Left kidney (tissue), 2 donors: Measurements from ENCODE around the gene HSF4. TPM values are rescaled to one million over a fixed set of nuclear protein-coding genes. Genes with fewer than 3 reads are reported as not detected.
A peak's percentile ranks its signal among the peaks of the same experiment; 100 is the strongest.

Source experiments
- DNase-seq: peaks from one replicate; pipeline ENCODE4 v3.0.0-alpha.2; 2013
- polyA plus RNA-seq: library from polyadenylated mRNA; unstranded; fragments of 120-200 nt; gene quantifications from one replicate; pipeline ENCODE4 v1.2.1, GENCODE V29; 2013; ENCODE audit not compliant: insufficient read length

Gene HSF4
- polyA plus RNA-seq, 1 donor = 1.5 TPM

DNA sequence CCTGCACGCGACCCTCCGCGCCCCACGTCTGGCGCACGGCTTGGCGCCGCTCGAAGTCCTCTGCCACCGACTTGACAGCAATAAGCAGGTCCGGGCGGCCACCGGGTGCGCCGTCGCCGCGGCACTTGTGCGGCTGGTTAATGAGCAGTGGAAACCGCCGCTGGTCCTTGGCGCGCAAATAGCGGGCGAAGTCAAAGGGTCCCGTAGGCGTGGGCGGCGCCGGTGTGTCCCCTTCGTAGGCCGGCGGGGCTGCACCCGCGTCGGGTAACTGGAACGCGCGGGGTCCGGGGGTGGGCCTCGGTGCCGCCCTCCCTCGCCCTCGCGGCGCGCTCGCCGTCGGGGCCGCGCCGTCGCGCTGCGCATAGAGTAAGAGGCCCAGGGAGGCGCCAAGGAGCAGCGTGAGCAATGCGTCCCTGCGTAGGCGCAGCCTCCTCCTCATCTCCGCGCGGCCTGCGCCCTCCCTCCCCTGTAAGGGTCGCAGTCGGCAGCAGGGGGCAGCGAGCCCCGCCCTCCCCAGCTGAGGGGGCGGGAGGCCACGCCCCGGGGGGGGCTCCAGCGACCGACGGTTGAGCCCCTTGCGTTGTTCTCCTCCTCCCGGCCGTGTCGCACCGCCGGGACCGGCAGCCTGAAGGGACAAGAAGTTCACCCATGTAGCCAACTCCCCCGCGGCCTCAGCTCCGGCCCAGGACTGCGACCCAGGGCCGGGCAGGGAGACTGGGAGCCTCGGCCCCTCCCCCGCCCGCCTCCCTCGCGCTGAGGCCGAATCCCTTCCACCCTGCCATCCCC lies 14.3 kb upstream of the HSF4 start:
- DNase-seq = peak; percentile 69

DNA sequence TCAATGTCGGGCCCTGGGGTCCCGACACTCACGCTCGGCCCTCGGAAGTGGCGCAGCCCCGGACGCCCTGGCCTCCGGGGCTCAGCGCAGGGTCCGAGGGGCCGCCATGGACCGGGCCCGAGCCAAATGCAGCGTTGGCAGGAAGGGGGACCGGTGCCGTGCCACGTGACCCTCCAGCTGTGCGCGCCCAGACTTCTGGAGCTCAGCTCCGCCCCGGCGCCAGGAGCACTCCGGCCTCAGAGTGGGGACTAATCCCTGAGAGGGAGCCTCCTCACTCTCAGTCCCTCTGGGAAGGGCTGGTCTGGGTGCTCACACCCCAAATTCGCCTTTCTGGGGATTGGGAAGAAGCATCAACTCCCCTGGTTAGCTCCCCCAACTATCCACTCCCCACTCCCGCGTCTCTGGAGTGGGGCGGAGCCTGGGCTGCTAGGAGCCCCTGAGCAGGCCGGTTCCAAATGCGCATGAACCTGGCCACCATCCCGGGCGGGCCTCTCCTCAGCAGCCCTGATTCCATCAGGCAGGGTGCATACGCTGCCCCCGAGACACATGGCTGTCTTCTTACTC lies 13.6 kb upstream of the HSF4 start, which contains the start of gene B3GNT9:
Gene B3GNT9, minus strand, starts transcription at position 166 of the 564 bp plus-strand sequence. CDS start 513 bp downstream, outside the sequence.
- peak; percentile 70 for DNase-seq

DNA sequence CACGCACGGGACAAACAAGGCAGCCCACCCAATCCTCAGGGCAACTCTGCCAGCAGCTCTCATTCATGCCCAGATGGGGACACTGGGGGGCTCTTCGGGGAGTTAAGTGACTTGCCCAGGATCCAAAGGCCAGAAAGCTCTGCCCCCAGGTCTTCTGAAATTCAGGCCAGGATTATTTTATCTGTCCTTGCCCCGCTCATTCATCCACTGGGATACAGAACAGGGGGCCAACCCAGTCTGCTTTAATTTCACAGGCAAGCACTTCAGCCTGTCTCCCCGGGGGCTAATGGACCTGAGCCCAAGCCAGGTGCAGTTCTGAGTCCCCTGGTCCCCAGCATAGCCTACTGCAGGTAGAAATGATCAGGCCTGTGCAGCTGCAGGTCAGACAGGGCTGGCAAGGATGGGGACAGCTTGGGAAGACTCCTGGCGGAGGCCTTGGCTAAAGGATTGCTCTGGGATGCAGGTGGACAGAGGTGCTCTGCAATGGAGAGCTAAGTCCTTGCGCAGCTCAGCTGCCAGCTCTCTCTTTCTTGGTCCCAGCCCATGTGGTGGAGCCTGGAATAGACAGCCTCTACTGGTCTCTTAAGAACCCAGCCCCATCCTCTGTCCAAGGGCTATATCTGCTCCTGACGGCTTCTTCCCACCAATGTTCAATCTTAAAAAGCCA lies 13.0 kb upstream of the HSF4 start:
- DNase-seq = no peak

DNA sequence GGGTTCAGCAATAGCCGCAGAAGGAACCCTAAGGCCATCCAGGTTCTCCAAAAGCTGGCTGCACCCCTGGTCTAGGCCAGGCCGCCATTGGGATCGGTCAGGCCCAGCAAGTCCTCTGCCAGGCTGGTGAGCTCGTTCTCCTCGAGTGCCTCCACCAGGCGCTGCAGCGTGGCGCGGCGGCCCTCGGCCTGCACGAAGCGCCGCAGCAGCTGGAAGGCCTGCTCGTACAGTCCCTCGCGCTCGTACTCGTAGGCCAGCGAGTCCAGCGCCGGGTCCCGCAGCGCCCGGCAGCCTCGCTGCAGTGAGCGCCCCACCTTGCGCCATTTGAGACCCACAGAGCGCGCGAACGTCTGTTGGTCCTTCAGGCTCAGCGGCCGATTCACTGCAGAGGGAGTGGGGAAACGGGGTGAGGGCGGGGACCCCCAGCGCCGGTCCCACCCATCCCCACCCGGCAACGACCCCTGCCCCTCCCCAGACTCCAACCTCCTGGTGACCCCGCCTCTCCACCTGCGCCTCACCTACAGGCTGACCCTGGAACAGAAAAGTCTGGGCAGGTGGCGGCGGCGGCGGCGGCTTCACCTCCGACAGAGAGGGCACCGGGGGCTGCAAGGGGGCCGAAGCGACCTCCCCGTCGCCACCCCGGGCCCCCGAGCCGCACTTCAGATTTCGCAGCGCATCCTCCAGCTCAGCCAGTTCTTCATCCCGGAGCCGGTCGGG lies 9.8 kb upstream of the HSF4 start:
- DNase-seq = no peak

DNA sequence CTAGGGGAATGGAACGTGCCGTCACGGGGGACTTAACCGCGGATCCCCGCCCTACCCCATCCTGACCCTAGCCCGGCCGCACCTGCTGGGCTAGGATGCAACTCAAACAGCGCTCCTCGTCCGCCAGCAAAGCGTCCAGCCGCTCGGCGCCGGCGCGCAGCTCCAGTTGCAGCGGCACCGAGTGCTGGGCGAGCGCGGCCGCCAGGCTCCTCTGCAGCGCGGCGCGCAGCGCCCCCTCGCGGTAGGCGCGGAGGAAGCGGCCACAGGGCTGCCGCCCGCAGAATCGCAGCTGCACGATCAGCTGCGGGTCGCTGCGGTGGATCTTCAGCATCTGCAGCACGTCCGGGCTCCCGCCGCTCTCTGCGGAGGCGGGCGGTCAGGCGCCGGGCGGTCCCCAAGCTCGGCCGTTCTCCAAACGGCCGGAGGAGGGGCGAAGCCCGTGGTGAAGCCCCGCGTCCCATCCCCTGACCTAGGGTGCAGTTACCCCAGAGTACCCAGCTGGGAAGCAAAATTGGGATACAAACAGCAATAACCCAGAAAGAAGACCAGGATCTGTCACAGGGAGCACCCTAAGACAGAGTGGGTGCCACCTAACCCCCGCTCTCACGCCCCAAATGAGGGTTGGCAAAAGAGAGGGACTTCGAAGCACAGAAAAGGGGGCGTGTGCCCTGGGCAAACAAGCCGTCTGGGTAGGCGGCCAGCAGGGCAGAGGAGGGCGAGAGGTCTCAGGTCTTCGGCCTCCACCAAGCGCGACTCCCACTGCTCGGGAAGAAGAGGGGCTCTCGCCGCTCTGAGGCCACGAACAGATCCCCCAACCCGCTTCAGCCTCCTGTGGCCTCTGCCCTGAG lies 9.0 kb upstream of the HSF4 start:
- DNase-seq = no peak

DNA sequence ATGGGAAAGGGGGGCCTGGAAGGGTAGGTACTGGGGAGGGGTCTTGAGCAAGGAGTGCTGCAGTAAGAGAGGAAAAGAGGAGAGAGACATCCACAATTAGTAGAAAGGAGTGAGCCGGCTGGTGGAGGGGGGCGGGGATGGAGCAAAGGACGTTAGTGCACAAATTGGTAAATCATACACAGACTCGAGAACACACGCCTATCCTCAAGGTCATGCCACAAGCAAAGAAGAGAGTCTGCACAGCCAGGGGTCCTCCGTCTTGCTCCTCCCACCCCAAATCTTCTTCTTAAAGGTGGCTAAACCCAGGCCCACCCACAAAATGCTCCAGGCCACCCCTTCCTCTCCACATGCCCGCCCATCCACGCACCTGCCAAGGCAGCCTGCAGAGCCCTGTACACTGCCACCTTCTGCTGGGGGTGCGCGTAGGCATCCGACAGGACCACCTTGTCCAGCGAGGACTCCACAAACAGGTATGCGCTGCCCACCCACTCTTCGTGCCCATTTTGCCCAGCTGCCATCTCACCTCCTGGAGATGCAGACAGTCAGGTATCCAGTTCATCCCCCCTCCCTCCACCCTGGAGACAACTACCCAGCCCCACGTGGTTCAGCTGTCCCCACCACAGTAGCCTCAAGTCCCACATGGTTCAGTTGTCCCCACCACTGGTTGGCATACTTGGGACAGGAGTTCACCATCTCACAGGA lies 8.3 kb upstream of the HSF4 start:
- no peak for DNase-seq

DNA sequence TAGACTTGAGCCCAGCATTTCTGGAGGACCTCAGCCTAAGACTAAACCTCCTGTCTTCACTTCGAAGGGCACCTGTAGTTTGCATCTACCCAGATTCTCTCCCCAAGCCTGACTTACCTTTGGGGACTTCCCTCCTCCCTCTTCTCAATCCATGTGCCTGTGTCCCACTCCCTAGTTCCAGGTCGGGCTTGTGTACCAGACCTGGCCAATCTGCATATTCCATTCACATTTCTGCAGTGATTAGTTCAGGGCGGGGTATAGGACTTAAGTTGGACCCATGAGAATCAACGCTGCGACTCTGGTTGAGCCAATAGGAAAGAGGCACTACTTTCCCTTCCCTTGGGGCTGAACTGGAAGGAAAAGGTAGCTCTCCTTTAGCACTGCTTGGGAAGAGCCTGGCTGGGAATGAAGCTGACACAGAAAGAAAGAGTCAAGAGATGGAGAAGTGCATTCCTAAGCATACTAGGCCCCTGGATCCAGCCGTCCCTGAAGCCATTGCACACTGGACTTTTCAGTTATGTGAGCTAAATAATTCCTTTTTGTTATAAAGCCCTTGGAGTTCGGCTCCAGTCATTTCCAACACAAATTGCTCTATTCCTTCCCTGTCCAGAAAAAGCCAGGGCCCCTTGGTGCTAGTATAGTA lies 7.3 kb upstream of the HSF4 start:
- DNase-seq = no peak

DNA sequence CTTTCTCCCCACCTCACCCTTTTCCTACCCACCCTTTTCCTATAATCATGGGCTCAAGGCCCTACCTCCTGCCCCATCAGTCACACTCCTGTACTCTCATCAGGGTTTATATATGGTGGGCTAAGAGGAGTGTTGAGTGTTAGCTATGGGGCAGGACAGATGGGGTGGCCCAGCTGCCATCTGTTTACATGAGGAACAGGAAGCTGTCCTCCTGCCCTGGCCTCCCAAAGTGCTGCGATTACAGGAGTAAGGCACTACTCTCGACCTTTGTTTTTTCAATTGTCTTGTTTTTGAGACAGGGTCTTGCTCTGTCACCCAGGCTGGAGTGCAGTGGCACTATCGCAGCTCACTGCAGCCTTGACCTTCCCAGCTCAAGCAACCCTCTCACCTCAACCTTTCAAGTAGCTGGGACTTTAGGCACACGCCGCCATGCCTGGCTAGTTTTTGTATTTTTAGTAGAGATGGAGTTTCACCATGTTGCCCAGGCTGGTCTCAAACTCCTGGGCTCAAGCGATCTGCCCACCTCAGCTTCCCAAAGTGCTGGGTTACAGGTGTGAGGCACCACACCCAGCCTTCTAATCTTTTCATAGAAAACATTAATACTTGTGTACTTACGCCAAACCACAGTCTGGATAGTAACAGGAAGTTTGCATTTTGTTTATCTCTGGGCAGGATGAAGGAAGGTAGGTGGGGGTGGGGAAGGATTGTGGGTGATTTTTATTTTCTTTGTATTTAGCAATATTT lies 6.5 kb upstream of the HSF4 start:
- DNase-seq = no peak

DNA sequence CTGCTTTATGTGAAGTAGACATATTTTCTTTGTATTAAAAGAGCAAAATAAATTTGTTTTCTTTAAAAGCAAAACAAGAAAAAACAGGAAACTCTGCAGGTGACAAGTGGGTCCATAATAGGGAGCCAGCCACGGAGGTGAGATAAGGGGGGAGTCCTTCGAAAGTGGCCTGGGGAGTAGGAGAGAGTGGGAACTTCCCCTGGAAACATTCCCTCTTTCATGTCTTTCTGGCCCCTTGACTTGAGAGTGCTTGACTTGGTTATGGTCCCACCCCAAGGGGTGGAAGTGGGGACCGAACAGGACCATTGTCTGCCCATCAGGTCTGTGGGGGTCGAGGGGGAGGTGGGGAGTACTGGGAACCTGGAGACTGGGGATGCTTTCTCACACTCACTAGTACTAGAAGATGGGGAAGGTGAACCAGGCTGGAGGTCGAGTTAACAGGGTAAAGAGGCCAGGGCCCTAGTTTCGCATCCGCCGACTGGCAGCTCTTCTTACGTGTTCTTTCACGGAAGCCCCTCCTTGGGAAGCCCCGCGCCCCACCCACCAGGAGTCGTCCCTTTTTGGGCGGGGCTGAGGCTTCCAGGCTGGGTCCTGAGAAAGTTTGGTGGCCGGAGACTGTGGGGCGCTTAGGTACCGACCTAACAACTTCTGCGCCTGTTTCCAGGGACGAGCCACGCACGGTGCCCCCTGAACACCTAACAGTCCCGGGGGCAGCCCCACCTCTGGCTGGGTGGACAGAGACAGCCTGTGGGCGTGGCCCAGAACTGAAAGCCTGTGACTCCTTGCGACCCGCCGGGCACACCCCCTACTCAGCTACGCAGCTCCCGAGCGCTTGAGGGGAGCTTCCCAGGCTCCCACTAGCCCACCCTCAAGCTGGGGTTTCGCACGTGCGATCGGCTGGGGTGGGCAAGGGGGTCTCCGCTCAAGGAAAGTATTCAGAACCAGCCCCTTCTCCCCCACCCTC lies 5.6 kb upstream of the HSF4 start:
- DNase-seq = no peak

DNA sequence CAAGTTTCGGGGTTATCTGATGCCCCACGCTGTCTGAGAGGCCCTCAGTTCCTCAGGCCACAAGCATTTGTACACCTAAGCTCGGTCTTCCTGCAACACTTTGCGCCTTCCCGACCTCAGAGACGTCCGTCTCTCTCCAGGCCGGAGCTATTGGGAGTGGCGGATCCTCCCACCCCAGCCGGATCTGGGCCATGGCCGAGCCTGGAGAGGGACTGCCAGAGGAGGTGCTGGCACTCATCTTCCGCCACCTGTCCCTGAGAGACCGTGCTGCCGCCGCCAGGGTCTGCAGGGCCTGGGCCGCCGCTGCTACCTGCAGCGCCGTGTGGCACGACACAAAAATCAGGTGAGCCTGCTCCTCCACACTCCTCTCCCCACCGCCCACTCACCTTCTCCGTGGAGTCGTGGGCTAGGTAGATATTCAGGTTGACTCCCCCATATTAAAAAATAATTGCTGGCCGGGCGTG lies 2.9 kb upstream of the HSF4 start:
- DNase-seq = no peak

DNA sequence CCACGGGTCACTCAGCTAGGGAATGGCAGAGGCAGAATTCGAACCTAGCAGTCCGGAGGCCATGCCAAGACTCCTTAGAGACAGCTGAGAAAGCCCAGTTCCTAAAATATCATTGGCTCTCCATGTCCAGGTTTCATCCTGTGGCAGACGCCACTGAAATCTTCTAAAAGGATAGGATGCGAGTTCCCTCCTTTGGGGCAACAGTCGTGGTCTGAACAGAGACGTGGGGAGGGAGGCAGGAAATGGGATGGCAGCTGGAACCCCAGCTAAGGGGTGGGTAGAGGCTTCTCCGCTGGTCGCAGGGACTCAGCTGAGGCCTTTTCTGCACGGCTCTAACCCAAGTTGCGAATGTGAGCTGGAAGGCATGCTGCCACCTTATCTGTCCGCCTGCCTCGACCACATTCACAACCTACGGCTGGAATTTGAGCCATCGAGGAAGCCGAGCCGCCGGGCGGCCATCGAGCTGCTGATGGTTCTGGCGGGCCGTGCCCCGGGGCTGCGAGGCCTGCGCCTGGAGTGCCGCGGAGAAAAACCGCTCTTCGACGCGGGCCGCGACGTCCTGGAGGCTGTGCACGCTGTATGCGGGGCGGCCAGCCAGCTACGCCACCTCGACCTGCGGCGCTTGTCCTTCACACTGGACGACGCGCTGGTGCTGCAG lies 1.9 kb upstream of the HSF4 start:
- no peak for DNase-seq

DNA sequence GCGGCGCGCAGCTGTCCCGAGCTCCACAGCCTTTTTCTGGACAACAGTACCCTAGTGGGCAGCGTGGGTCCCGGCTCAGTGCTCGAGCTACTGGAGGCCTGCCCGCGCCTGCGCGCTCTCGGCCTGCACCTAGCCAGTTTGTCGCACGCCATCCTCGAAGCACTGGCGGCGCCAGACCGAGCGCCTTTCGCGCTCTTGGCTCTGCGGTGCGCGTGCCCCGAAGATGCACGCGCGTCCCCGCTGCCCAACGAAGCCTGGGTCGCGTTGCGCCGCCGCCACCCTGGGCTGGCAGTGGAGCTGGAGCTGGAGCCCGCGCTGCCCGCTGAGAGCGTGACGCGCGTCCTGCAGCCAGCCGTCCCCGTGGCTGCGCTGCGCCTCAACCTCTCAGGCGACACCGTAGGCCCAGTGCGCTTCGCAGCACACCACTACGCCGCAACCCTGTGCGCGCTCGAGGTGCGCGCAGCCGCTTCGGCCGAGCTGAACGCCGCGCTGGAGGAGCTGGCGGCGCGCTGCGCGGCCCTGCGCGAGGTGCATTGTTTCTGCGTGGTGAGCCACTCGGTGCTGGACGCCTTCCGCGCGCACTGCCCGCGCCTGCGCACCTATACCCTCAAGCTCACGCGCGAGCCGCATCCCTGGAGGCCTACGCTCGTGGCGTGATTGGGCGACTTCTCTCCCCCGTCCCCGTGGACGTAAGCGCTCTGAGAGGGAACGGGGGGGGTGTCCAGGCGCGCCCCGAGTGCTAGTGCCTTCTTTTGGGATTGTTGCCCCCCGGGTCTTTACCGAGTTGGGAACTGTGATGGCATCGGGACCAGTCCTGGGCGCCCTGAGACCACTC lies 1.2 kb upstream of the HSF4 start:
- DNase-seq = no peak

DNA sequence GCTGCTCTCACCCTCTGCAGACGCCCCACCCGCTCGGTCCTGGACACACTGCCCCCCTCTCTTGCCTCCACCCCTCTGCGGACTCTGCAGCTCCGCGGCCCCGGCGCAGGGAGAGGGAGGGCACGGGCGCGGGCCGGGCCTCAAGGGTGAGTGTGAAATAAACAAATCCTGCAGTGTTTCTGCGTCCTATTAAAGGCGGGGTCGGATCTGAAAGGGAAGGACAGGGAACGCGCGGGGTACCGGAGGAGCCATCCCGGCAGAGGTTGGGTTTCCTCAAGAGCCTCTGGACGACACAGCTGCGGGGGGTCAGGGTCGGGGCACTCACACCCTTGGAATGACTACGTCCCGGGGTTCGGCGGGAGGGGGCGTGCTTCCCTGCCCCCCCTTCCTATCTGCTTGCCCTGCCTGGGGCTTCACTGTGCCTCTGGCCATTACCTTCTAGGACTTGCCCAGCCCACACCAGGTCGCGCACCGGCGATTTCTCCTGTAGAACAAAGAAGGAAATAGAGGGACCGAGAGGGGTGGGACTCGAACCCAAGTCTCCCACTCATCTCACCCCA lies 466 bp upstream of the HSF4 start:
- no peak for DNase-seq

DNA sequence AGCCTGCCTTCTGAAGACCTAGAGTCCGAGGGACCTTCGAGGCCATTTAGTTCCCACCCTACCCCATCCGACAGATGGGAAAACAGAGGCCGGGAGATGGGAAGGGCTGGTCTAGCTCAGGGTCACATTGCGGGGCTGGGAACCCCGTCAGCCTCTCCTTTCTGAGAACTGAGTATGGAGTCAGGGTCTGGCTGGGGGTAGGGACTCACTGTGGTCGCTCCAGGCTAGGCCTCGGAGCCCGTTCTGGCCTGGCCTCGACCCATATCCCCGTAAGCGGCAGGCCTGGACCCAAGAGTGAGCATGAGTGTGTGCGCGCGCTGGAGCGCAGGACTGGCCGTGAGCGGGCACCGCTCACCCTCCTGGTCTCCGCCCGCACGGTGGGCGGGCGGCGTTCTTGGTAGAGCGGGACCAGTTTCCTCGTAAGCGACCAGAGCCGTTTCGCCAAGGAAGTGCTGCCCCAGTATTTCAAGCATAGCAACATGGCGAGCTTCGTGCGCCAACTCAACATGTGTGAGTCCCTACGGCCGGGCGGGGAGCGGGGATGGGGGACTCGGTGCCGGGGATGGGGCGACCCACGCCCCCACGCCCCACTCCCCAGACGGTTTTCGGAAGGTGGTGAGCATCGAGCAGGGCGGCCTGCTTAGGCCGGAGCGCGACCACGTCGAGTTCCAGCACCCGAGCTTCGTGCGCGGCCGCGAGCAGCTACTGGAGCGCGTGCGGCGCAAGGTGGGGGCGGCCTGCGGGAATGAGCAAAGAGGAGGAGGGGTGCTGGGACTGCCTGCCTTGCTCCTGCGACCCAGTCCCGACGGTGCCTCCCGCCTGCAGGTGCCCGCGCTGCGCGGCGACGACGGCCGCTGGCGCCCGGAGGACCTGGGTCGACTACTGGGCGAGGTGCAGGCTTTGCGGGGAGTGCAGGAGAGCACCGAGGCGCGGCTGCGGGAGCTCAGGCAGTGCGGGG lies 855 bp downstream of the HSF4 start:
- DNase-seq = no peak

DNA sequence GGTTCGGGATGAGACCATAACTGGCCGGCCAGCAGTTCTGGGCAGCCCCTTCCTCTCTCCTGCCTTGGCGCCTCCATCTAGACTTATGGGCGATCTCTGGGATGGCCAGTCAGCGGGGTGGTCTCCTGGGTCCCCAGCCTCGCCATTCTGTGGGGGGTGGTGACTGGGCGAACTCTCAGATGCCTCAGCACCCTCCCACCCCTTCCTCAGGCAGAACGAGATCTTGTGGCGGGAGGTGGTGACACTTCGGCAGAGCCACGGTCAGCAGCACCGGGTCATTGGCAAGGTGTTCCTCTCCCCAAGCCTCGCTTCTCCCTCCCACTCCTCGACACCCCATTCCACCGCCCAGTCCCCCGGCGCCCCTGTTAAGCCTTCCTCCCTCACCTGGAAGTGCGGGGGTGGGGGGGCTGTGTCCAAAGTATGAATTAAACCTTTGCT lies 1.6 kb downstream of the HSF4 start:
- DNase-seq = no peak
